GM12872 (cell line): Measurements from ENCODE around the gene GLRA1.

Experiments
- CTCF ChIP-seq: IDR thresholded peaks from 3 replicates; pipeline ENCODE4 v1.5.1; 2011; ENCODE audit warnings: low read depth, mild to moderate bottlenecking, low read length, moderate library complexity; ENCODE audit not compliant: insufficient read depth

GLRA1 gene

GRCh38 chr5:151800532-151800931 lies 124.1 kb downstream of the GLRA1 start:
- TF ChIP-seq CTCF, result no peak

GRCh38 chr5:151799407-151799806 lies 125.2 kb downstream of the GLRA1 start:
- no peak for TF ChIP-seq CTCF

GRCh38 chr5:151798674-151799073 lies 126.0 kb downstream of the GLRA1 start:
- no peak for TF ChIP-seq CTCF

- no peak for TF ChIP-seq CTCF
These were observed 129.2 kb downstream of the GLRA1 start for GRCh38 chr5:151795426-151795825.

GRCh38 chr5:151793358-151793757 lies 131.3 kb downstream of the GLRA1 start:
- no peak for TF ChIP-seq CTCF

GRCh38 chr5:151787817-151788216 lies 136.8 kb downstream of the GLRA1 start:
- no peak for TF ChIP-seq CTCF

- TF ChIP-seq CTCF, result no peak
These were observed 138.2 kb downstream of the GLRA1 start for GRCh38 chr5:151786468-151786867.

- TF ChIP-seq CTCF, result no peak
These were observed 140.5 kb downstream of the GLRA1 start for GRCh38 chr5:151784141-151784540.
